HEK293 (cell line): ENCODE results near the gene PRCD.

ENCODE experiments used
- CTCF ChIA-PET: fragments of 350-600 bp; formaldehyde crosslinking; extraction: SDS; loops from one replicate; lab custom pipeline; 2021; ENCODE audit warnings: antibody characterized with exemption; lab: Yijun Ruan, JAX
- POLR2A ChIA-PET: fragments of 300-600 bp; formaldehyde crosslinking; extraction: SDS; loops from one replicate; lab custom pipeline; 2020; ENCODE audit warnings: antibody characterized with exemption, inconsistent platforms; lab: Yijun Ruan, JAX
- H3K27ac ChIP-seq: fragments of 200-500 bp; sonication (Bioruptor generic); 2 replicates; pipeline ENCODE4 v1.5.1; 2014; ENCODE audit warnings: low read depth, low read length, control low read depth, inconsistent platforms; ENCODE audit errors: extremely low read depth
- H3K36me3 ChIP-seq, 2 experiments: fragments of 200-500 bp in 1 of 2; sonication (Bioruptor generic) in 1 of 2; 1 replicate in 1 of 2; 2 replicates in 1 of 2; pipeline ENCODE4 v1.5.1; 2014 to 2017; ENCODE audit warnings: inconsistent platforms in 2 of 2, low read length in 2 of 2; ENCODE audit not compliant: control insufficient read depth in 2 of 2, insufficient read depth in 1 of 2
- H3K4me1 ChIP-seq: fragments of 200-500 bp; sonication (Bioruptor generic); 2 replicates; pipeline ENCODE4 v1.5.1; 2014; ENCODE audit warnings: mild to moderate bottlenecking, low read length, inconsistent platforms; ENCODE audit not compliant: control insufficient read depth, insufficient read depth
- H3K4me3 ChIP-seq: 2 replicates; pipeline ENCODE4 v1.5.1; 2011; ENCODE audit warnings: low read depth, mild to moderate bottlenecking, control low read depth, low read length, moderate library complexity
- H3K9me3 ChIP-seq: fragments of 200-500 bp; sonication (Bioruptor generic); 2 replicates; pipeline ENCODE4 v1.5.1; 2014; ENCODE audit warnings: low read depth, low read length, inconsistent platforms; ENCODE audit not compliant: control insufficient read depth, insufficient read depth
- MYNN ChIP-seq: fragments of 450-650 bp; formaldehyde crosslinking; IDR thresholded peaks from 2 replicates; pipeline ENCODE4 v1.5.1; 2016; ENCODE audit warnings: missing biosample characterization, missing genetic modification characterization, borderline replicate concordance
- TCF7L2 ChIP-seq: IDR thresholded peaks from 2 replicates; pipeline ENCODE4 v1.6.1; 2011; ENCODE audit warnings: low read depth, mild to moderate bottlenecking, inconsistent platforms, low read length, moderate library complexity, borderline replicate concordance
- ZBTB17 ChIP-seq: fragments of 450-650 bp; formaldehyde crosslinking; IDR thresholded peaks from 2 replicates; pipeline ENCODE4 v1.5.1; 2016; ENCODE audit warnings: missing biosample characterization, missing genetic modification characterization
- ZFP41 ChIP-seq: fragments of 450-650 bp; formaldehyde crosslinking; IDR thresholded peaks from 2 replicates; pipeline ENCODE4 v1.5.1; 2016; ENCODE audit warnings: missing biosample characterization, missing genetic modification characterization, borderline replicate concordance
- ZNF114 ChIP-seq: fragments of 450-650 bp; formaldehyde crosslinking; IDR thresholded peaks from 2 replicates; pipeline ENCODE4 v1.5.0; 2017; ENCODE audit warnings: missing biosample characterization, missing genetic modification characterization
- ZNF155 ChIP-seq: fragments of 450-650 bp; formaldehyde crosslinking; IDR thresholded peaks from 2 replicates; pipeline ENCODE4 v1.5.1; 2016; ENCODE audit warnings: missing biosample characterization, missing genetic modification characterization
- ZNF16 ChIP-seq: fragments of 450-650 bp; formaldehyde crosslinking; IDR thresholded peaks from 2 replicates; pipeline ENCODE4 v1.5.1; 2016; ENCODE audit warnings: low read depth, missing biosample characterization, missing genetic modification characterization
- ZNF175 ChIP-seq: fragments of 450-650 bp; formaldehyde crosslinking; IDR thresholded peaks from 2 replicates; pipeline ENCODE4 v1.5.1; 2016; ENCODE audit warnings: missing biosample characterization, missing genetic modification characterization
- ZNF184 ChIP-seq: fragments of 450-650 bp; IDR thresholded peaks from 2 replicates; pipeline ENCODE4 v1.5.1; 2018; ENCODE audit warnings: missing biosample characterization, mild to moderate bottlenecking, missing genetic modification characterization
- ZNF2 ChIP-seq: fragments of 450-650 bp; formaldehyde crosslinking; IDR thresholded peaks from 2 replicates; pipeline ENCODE4 v1.5.1; 2016; ENCODE audit warnings: missing biosample characterization, missing genetic modification characterization
- ZNF274 ChIP-seq, 2 experiments: fragments of 200-500 bp in 1 of 2; fragments of 450-650 bp in 1 of 2; sonication (Bioruptor generic) in 1 of 2; formaldehyde crosslinking in 1 of 2; IDR thresholded peaks; 2 replicates each; pipeline versions ENCODE4 v1.5.1 to v1.6.1; 2014 to 2016; ENCODE audit warnings: borderline replicate concordance in 1 of 2, inconsistent platforms in 1 of 2, low read length in 1 of 2, missing biosample characterization in 1 of 2, missing genetic modification characterization in 1 of 2
- ZNF350 ChIP-seq: fragments of 450-650 bp; formaldehyde crosslinking; IDR thresholded peaks from 2 replicates; pipeline ENCODE4 v1.5.0; 2017; ENCODE audit warnings: missing biosample characterization, mild to moderate bottlenecking, missing genetic modification characterization
- ZNF37A ChIP-seq: fragments of 450-650 bp; IDR thresholded peaks from 2 replicates; pipeline ENCODE4 v1.5.1; 2018; ENCODE audit warnings: missing biosample characterization, missing genetic modification characterization
- ZNF391 ChIP-seq: fragments of 450-650 bp; formaldehyde crosslinking; IDR thresholded peaks from 2 replicates; pipeline ENCODE4 v1.5.1; 2016; ENCODE audit warnings: low read depth, missing biosample characterization, missing genetic modification characterization, borderline replicate concordance
- ZNF394 ChIP-seq: fragments of 450-650 bp; formaldehyde crosslinking; IDR thresholded peaks from 2 replicates; pipeline ENCODE4 v1.5.1; 2016; ENCODE audit warnings: missing biosample characterization, missing genetic modification characterization, mild to moderate bottlenecking, moderate library complexity, borderline replicate concordance
- ZNF521 ChIP-seq: fragments of 450-650 bp; formaldehyde crosslinking; IDR thresholded peaks from 2 replicates; pipeline ENCODE4 v1.5.1; 2017; ENCODE audit warnings: missing biosample characterization, mild to moderate bottlenecking, missing genetic modification characterization
- ZNF544 ChIP-seq: fragments of 450-650 bp; formaldehyde crosslinking; IDR thresholded peaks from 2 replicates; pipeline ENCODE4 v1.5.0; 2017; ENCODE audit warnings: missing biosample characterization, missing genetic modification characterization
- ZNF571 ChIP-seq: fragments of 450-650 bp; formaldehyde crosslinking; IDR thresholded peaks from 2 replicates; pipeline ENCODE4 v1.5.0; 2017; ENCODE audit warnings: missing biosample characterization, missing genetic modification characterization
- ZNF596 ChIP-seq: fragments of 450-650 bp; IDR thresholded peaks from 2 replicates; pipeline ENCODE4 v1.5.0; 2018; ENCODE audit warnings: missing biosample characterization, mild to moderate bottlenecking, missing genetic modification characterization, moderate library complexity
- ZNF624 ChIP-seq: fragments of 450-650 bp; formaldehyde crosslinking; IDR thresholded peaks from 2 replicates; pipeline ENCODE4 v1.5.1; 2017; ENCODE audit warnings: missing biosample characterization, missing genetic modification characterization
- ZNF626 ChIP-seq: fragments of 450-650 bp; sonication (Bioruptor Pico); formaldehyde crosslinking; IDR thresholded peaks from 2 replicates; pipeline ENCODE4 v1.5.1; 2018; ENCODE audit warnings: missing biosample characterization, missing genetic modification characterization, inconsistent platforms
- ZNF791 ChIP-seq: fragments of 450-650 bp; formaldehyde crosslinking; IDR thresholded peaks from 2 replicates; pipeline ENCODE4 v1.5.1; 2016; ENCODE audit warnings: missing biosample characterization, missing genetic modification characterization
- TF ChIP-seq, protein P1 (sequence below): fragments of 450-650 bp; formaldehyde crosslinking; IDR thresholded peaks from 2 replicates; pipeline ENCODE4 v1.5.1; 2016; ENCODE audit warnings: missing biosample characterization, missing genetic modification characterization
- TF ChIP-seq, protein P2 (sequence below): fragments of 450-650 bp; formaldehyde crosslinking; IDR thresholded peaks from 2 replicates; pipeline ENCODE4 v1.5.1; 2016; ENCODE audit warnings: missing biosample characterization, missing genetic modification characterization
- TF ChIP-seq, protein P3 (sequence below): fragments of 450-650 bp; formaldehyde crosslinking; IDR thresholded peaks from 2 replicates; pipeline ENCODE4 v1.5.1; 2016; ENCODE audit warnings: missing biosample characterization, missing genetic modification characterization, borderline replicate concordance

PRCD gene

DNA sequence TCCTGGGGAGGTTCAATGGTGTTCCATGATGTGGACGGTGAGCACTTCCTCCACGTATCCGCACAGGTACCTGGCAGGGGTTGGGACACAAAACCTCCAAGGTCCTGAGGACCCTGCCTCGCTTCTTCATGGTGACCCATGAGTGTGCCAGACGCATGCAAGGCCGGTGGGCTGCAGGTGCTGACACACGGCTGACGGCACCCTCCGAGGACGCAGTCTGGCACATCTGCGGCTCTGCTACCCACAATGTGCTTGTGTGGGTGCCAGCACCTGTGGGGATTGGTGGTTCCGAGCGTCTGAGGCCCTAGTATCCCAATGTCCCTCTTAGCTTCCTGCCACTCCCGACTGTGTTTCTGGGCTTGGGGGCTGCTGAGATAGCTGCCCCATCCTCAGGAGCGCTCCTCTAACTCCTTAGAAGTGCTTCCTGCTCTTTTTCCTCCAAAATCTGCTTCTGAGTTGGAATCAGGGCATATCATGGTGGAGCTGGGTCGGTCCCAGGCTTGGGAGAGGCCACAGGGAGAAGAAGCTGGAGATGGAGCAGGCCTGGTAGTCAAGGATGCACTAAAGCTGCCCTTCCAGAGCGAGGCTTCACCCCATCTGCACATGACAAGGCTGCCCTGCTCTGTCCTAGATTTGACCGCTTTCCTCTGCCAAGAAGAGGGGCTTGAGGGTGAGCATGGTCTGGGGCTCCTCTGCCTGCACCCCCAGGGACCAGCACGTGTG lies 3.9 kb upstream of the PRCD start:
- Histone ChIP-seq H3K27ac (no peak overlapping the region), H3K4me1 (peaks cover 8% of the 10 kb centered on the region), H3K36me3 (no peaks in the 10 kb centered on the region), H3K9me3 (no peaks in the 10 kb centered on the region), H3K4me3 (no peak overlapping the region)
- CTCF ChIA-PET: interaction anchor here (0.6 to 2.7 kb wide), 5 partner anchors 10 to 154 kb away, joined by 3 to 25 read pairs (median 5); no protein-coding TSS in a partner anchor
- TF ChIP-seq ZNF626 (tag by site-specific recombination) (no peak), ZNF274 (IDR thresholded peaks at IDR 0.05; ENCODE audit: low read length) (no peak), ZNF274 (tag by site-specific recombination; IDR thresholded peaks at IDR 0.05; ENCODE audit: borderline replicate concordance) (no peak), ZBTB17 (no peak), ZNF596 (tag by site-specific recombination) (no peak), ZNF571 (tag by site-specific recombination) (no peak), ZNF521 (no peak)
- TF ChIP-seq, protein P1, sequence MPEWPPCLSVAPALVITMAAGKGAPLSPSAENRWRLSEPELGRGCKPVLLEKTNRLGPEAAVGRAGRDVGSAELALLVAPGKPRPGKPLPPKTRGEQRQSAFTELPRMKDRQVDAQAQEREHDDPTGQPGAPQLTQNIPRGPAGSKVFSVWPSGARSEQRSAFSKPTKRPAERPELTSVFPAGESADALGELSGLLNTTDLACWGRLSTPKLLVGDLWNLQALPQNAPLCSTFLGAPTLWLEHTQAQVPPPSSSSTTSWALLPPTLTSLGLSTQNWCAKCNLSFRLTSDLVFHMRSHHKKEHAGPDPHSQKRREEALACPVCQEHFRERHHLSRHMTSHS (tag by site-specific recombination): no peak
- TF ChIP-seq, protein P2, sequence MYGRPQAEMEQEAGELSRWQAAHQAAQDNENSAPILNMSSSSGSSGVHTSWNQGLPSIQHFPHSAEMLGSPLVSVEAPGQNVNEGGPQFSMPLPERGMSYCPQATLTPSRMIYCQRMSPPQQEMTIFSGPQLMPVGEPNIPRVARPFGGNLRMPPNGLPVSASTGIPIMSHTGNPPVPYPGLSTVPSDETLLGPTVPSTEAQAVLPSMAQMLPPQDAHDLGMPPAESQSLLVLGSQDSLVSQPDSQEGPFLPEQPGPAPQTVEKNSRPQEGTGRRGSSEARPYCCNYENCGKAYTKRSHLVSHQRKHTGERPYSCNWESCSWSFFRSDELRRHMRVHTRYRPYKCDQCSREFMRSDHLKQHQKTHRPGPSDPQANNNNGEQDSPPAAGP (tag by site-specific recombination): no peak
- POLR2A ChIA-PET: interaction anchor here (0.9 to 1.0 kb wide), 2 partner anchors 21 to 32 kb away, joined by 4 read pairs; no protein-coding TSS in a partner anchor

DNA sequence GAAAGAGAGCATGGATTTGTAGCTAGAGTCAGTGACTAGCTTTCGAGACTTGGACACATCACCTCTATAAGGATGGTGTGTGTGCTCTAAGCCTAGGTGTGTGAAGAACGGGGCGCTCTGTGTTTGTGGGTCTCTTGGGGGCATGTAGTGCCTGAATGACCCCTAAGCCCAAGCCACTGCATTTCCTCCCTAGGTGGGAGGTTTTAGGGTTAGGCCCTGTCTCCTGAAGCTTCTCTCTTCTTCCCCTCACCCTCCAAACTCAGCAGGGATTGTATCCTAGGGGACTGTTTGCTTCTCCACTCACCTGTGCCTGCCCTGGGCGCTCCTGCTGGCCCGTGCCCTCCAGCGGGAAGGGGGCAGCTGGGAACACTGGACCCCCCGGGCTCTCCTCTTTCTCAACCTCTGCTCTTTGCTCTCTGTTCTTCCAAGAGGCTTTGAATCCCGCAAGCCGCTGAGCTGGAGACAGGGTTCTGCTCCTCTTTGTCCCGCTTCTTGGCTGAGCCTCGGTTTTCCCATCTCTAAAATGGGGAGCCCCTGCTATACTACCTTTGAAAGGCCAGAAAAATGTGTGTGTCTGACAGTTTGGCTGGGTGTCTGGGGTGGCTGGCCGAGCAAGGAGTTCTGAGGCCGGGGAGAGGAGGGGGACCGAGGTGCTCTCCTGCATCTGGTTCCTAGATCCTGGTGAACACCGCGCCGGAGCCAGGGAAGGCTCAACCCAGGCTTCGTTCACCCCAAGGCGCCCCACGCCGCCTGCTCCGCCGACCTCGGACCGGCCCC lies 3.1 kb upstream of the PRCD start:
- ChIA-PET CTCF (interaction anchor here (0.6 to 2.7 kb wide), 6 partner anchors 10 to 177 kb away, joined by 3 to 25 read pairs (median 4); no protein-coding TSS in a partner anchor), POLR2A (interaction anchor here (0.6 to 1.0 kb wide), 3 partner anchors 21 to 518 kb away, joined by 3 to 4 read pairs (median 4); no protein-coding TSS in a partner anchor)
- no peak for TF ChIP-seq ZNF571 (tag by site-specific recombination)
- no peak for TF ChIP-seq TCF7L2
- no peak for TF ChIP-seq ZNF2
- no peak for TF ChIP-seq ZNF184 (tag by site-specific recombination)
- no peak for TF ChIP-seq MYNN (tag by site-specific recombination)
- TF ChIP-seq ZNF155 (tag by site-specific recombination): no peak
- TF ChIP-seq, protein P3, sequence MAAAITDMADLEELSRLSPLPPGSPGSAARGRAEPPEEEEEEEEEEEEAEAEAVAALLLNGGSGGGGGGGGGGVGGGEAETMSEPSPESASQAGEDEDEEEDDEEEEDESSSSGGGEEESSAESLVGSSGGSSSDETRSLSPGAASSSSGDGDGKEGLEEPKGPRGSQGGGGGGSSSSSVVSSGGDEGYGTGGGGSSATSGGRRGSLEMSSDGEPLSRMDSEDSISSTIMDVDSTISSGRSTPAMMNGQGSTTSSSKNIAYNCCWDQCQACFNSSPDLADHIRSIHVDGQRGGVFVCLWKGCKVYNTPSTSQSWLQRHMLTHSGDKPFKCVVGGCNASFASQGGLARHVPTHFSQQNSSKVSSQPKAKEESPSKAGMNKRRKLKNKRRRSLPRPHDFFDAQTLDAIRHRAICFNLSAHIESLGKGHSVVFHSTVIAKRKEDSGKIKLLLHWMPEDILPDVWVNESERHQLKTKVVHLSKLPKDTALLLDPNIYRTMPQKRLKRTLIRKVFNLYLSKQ: no peak
- no peak for TF ChIP-seq ZNF394
- TF ChIP-seq ZNF16 (tag by site-specific recombination): no peak
- no peak for TF ChIP-seq ZNF114 (tag by site-specific recombination)
- no peak for TF ChIP-seq ZNF175 (tag by site-specific recombination)
- TF ChIP-seq ZNF544 (tag by site-specific recombination): no peak
- TF ChIP-seq ZNF624 (tag by site-specific recombination): no peak
- TF ChIP-seq ZNF37A: no peak
- TF ChIP-seq ZNF391: no peak
- TF ChIP-seq ZFP41 (tag by site-specific recombination): no peak
- no peak for TF ChIP-seq ZNF791 (tag by site-specific recombination)
- TF ChIP-seq ZNF350: no peak
- Histone ChIP-seq H3K4me3 (no peak overlapping the region), H3K36me3 (no peaks in the 10 kb centered on the region), H3K4me1 (peaks cover 11% of the 10 kb centered on the region), H3K9me3 (no peaks in the 10 kb centered on the region), H3K27ac (no peak overlapping the region)
